ENCODE data around the gene VIL1.

Gene VIL1

GRCh38 chr2:218374795-218375194, 44.1 kb upstream of the VIL1 start:
- Histone ChIP-seq H3K36me3 (replicated peaks; ENCODE audit: insufficient read depth, low read length) (no peaks in the 10 kb centered on the region), H3K4me1 (ENCODE audit: low read length) (no peaks in the 10 kb centered on the region), H3F3A (ENCODE audit: insufficient read depth, low read length) (no peaks in the 10 kb centered on the region), H3K4me2 (ENCODE audit: low read depth, low read length) (no peak overlapping the region), H3K27ac (ENCODE audit: low read length) (no peak overlapping the region), H3K4me3 (ENCODE audit: low read length) (no peak overlapping the region), H4K20me1 (ENCODE audit: insufficient read depth, low read length) (no peaks in the 10 kb centered on the region), H3K9me2 (replicated peaks; ENCODE audit: insufficient read depth, low read length) (no peaks in the 10 kb centered on the region), H3K9me3 (replicated peaks; ENCODE audit: insufficient read depth, low read length) (no peaks in the 10 kb centered on the region), H2AFZ (ENCODE audit: low read length) (no peak overlapping the region), H3K27me3 (replicated peaks; ENCODE audit: insufficient read depth, low read length) (no peaks in the 10 kb centered on the region), H3K79me2 (ENCODE audit: low read length) (no peaks in the 10 kb centered on the region), H3K9ac (ENCODE audit: low read length) (no peak overlapping the region)
- DNase-seq, result no peak
- TF ChIP-seq, protein P1, sequence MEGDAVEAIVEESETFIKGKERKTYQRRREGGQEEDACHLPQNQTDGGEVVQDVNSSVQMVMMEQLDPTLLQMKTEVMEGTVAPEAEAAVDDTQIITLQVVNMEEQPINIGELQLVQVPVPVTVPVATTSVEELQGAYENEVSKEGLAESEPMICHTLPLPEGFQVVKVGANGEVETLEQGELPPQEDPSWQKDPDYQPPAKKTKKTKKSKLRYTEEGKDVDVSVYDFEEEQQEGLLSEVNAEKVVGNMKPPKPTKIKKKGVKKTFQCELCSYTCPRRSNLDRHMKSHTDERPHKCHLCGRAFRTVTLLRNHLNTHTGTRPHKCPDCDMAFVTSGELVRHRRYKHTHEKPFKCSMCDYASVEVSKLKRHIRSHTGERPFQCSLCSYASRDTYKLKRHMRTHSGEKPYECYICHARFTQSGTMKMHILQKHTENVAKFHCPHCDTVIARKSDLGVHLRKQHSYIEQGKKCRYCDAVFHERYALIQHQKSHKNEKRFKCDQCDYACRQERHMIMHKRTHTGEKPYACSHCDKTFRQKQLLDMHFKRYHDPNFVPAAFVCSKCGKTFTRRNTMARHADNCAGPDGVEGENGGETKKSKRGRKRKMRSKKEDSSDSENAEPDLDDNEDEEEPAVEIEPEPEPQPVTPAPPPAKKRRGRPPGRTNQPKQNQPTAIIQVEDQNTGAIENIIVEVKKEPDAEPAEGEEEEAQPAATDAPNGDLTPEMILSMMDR (IDR thresholded peaks at IDR 0.05; ENCODE audit: low read length), result no peak
- TF ChIP-seq EZH2 (optimal IDR thresholded peaks at IDR 0.05; ENCODE audit: low read depth, low read length) (no peak), EZH2phosphoT487 (IDR thresholded peaks at IDR 0.05; ENCODE audit: low read length) (no peak)

- Histone ChIP-seq H3K4me3 (ENCODE audit: low read length) (no peak overlapping the region), H3K9ac (ENCODE audit: low read length) (no peak overlapping the region), H3K27me3 (replicated peaks; ENCODE audit: insufficient read depth, low read length) (no peaks in the 10 kb centered on the region), H3K9me2 (replicated peaks; ENCODE audit: insufficient read depth, low read length) (no peaks in the 10 kb centered on the region), H2AFZ (ENCODE audit: low read length) (no peak overlapping the region), H3K4me2 (ENCODE audit: low read depth, low read length) (no peak overlapping the region), H3K79me2 (ENCODE audit: low read length) (no peaks in the 10 kb centered on the region), H3F3A (ENCODE audit: insufficient read depth, low read length) (no peaks in the 10 kb centered on the region), H3K4me1 (ENCODE audit: low read length) (no peaks in the 10 kb centered on the region), H3K27ac (ENCODE audit: low read length) (no peak overlapping the region), H3K9me3 (replicated peaks; ENCODE audit: insufficient read depth, low read length) (no peaks in the 10 kb centered on the region), H3K36me3 (replicated peaks; ENCODE audit: insufficient read depth, low read length) (no peaks in the 10 kb centered on the region), H4K20me1 (ENCODE audit: insufficient read depth, low read length) (no peaks in the 10 kb centered on the region)
- no peak for DNase-seq
- TF ChIP-seq EZH2 (optimal IDR thresholded peaks at IDR 0.05; ENCODE audit: low read depth, low read length) (no peak), EZH2phosphoT487 (IDR thresholded peaks at IDR 0.05; ENCODE audit: low read length) (no peak)
- TF ChIP-seq, protein P1 (IDR thresholded peaks at IDR 0.05; ENCODE audit: low read length), result no peak
Measured at GRCh38 chr2:218375212-218375611, 43.7 kb upstream of the VIL1 start.

GRCh38 chr2:218378053-218378452, 40.9 kb upstream of the VIL1 start:
- Histone ChIP-seq H3K27me3 (replicated peaks; ENCODE audit: insufficient read depth, low read length) (no peaks in the 10 kb centered on the region), H3K4me3 (ENCODE audit: low read length) (no peak overlapping the region), H3K4me2 (ENCODE audit: low read depth, low read length) (no peak overlapping the region), H2AFZ (ENCODE audit: low read length) (no peak overlapping the region), H3K9me2 (replicated peaks; ENCODE audit: insufficient read depth, low read length) (no peaks in the 10 kb centered on the region), H3F3A (ENCODE audit: insufficient read depth, low read length) (no peaks in the 10 kb centered on the region), H3K9me3 (replicated peaks; ENCODE audit: insufficient read depth, low read length) (no peaks in the 10 kb centered on the region), H3K27ac (ENCODE audit: low read length) (no peak overlapping the region), H4K20me1 (ENCODE audit: insufficient read depth, low read length) (no peaks in the 10 kb centered on the region), H3K36me3 (replicated peaks; ENCODE audit: insufficient read depth, low read length) (no peaks in the 10 kb centered on the region), H3K9ac (ENCODE audit: low read length) (no peak overlapping the region), H3K79me2 (ENCODE audit: low read length) (no peaks in the 10 kb centered on the region), H3K4me1 (ENCODE audit: low read length) (no peaks in the 10 kb centered on the region)
- no peak for DNase-seq
- TF ChIP-seq EZH2 (optimal IDR thresholded peaks at IDR 0.05; ENCODE audit: low read depth, low read length) (no peak), EZH2phosphoT487 (IDR thresholded peaks at IDR 0.05; ENCODE audit: low read length) (no peak)
- TF ChIP-seq, protein P1 (IDR thresholded peaks at IDR 0.05; ENCODE audit: low read length), result no peak

All from MM.1S (cell line).